ENCODE results near the gene CDR2L. TPM values are rescaled to one million over a fixed set of nuclear protein-coding genes. Genes with fewer than 3 reads are reported as not detected.

Gene CDR2L
- total RNA-seq, 4 donors from 2014 or later, result 7.4 to 80.7 (median 53.9) TPM

DNA sequence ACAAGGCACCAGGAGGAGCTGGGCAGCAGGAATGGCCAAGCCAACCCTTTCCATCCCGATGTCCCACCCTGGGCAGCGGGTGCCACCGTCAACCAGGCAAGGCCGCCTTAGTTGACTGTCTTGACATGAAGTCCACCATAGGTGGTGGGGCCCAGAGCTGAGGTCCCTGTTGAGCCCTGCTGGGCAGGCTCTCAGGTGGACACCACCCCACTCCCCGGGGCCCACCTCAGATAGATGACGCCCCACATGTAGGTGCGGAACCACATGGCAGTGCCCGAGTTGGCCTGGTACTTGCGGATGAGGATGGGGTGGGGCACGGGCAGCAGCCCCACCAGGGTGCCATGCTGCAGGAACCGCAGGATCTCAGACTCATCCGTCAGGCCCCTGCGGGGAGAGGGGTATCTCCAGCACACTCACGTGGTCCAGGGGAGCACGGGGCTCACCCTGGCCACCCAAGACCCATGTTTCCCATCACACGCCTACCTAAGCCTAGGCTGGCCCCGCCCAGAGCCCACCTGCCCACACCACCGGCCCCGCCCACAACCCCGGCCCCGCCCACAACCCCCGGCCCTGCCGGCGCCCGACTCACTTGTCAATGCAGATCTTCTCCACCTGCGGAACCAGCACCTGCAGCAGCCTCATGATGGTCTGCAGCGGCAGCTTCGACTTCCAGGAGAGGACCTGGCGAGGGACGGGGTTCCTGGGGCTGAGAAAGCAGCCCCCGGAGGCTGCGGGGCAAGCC, 35.6 kb upstream of the CDR2L start:
- no peaks in the 10 kb centered on the region for H3K36me3 ChIP-seq
- H3K27me3 ChIP-seq, result no peaks in the 10 kb centered on the region

GRCh38 chr17:74952431-74953133, 34.9 kb upstream of the CDR2L start:
- DNase-seq, result peak in 2 of 3 donors; percentile 80 to 82
- peak in 1 of 2 donors; percentile 31 for TF ChIP-seq POLR2A (IDR thresholded peaks at IDR 0.05)
- no peak for TF ChIP-seq CTCF (IDR thresholded peaks at IDR 0.05)
- no peaks in the 10 kb centered on the region for H3K36me3 ChIP-seq
- H3K4me3 ChIP-seq, result peak overlapping the region in 1 of 4 donors; percentile 25
- peak overlapping the region in 3 of 4 donors; percentile 75 to 93 (median 92) for H3K27ac ChIP-seq
- no peaks in the 10 kb centered on the region for H3K9me3 ChIP-seq
- peaks cover 0 to 30% (median 0%) of the 10 kb centered on the region in 4 donors for H3K4me1 ChIP-seq
- H3K27me3 ChIP-seq, result no peaks in the 10 kb centered on the region

More for the DNA sequence above, 35.6 kb upstream of the CDR2L start:
- DNase-seq, result no peak
- Histone ChIP-seq H3K9me3 (no peaks in the 10 kb centered on the region), H3K27ac (peak overlapping the region in 3 of 4 donors; percentile 75 to 93 (median 92)), H3K4me1 (peaks cover 0 to 30% (median 0%) of the 10 kb centered on the region in 4 donors), H3K4me3 (peak overlapping the region in 1 of 4 donors; percentile 22)
- no peak for TF ChIP-seq CTCF (IDR thresholded peaks at IDR 0.05)

DNA sequence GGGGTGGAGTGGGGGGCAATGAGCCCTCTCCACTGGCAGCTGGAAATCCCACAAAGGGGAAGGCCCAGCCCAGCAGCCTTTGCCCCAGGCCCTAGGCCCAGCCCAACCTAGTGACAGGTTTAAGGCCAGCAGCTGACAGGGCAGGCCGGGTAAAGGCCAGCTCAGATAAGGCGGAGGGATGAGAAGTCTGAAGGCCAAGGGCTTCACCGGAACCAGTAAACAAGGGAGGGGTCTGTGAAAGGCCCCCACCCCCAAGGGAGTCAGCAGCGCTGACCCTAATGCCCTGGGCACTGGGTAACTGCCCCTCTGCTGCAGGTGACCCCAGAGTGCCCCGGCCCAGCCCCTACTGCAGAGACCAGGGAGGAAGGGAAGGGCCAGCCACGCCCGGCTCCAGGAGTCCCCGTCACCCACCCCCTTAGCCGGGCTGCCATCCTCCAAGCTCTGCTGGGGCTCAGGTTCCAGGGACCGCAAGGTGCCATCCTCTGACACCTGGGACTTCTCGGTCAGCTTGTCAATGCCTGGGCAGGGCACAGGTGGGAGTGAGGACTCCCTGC, 34.2 kb upstream of the CDR2L start:
- TF ChIP-seq POLR2A (IDR thresholded peaks at IDR 0.05) (peak in 1 of 2 donors; percentile 19), CTCF (IDR thresholded peaks at IDR 0.05) (no peak)
- Histone ChIP-seq H3K27ac (peak overlapping the region in 3 of 4 donors; percentile 75 to 93 (median 92)), H3K36me3 (no peaks in the 10 kb centered on the region), H3K27me3 (no peaks in the 10 kb centered on the region), H3K9me3 (no peaks in the 10 kb centered on the region), H3K4me1 (peaks cover 0 to 30% (median 0%) of the 10 kb centered on the region in 4 donors), H3K4me3 (peak overlapping the region in 1 of 4 donors; percentile 25)
- peak in 2 of 3 donors; percentile 80 to 83 for DNase-seq

DNA sequence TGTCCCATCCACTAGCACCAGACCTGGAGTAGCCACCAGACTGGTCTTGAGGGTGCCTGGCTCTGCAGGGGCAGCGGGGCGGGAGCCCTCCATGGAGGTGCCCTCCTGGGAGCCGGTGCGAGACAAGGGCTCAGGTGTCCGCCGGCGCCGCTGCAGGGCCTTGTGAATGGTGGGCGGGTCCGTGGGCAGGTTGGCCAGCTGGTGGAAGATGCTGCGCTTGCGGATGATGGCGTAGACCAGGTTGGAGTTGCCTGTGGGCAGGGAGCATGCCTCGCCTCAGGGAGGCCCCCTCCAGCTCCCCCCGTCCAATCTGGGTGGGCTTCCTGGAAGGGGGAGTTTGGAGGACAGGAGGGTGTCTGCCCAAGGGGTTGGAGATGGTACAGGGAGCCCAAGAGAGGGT, 33.3 kb upstream of the CDR2L start:
- no peaks in the 10 kb centered on the region for H3K27me3 ChIP-seq
- no peaks in the 10 kb centered on the region for H3K9me3 ChIP-seq
- H3K4me1 ChIP-seq, result peaks cover 0 to 30% (median 0%) of the 10 kb centered on the region in 4 donors
- H3K27ac ChIP-seq, result peak overlapping the region in 3 of 4 donors; percentile 14 to 93 (median 92)
- DNase-seq, result no peak
- no peaks in the 10 kb centered on the region for H3K36me3 ChIP-seq
- H3K4me3 ChIP-seq, result no peak overlapping the region
- no peak for TF ChIP-seq POLR2A (IDR thresholded peaks at IDR 0.05)

DNA sequence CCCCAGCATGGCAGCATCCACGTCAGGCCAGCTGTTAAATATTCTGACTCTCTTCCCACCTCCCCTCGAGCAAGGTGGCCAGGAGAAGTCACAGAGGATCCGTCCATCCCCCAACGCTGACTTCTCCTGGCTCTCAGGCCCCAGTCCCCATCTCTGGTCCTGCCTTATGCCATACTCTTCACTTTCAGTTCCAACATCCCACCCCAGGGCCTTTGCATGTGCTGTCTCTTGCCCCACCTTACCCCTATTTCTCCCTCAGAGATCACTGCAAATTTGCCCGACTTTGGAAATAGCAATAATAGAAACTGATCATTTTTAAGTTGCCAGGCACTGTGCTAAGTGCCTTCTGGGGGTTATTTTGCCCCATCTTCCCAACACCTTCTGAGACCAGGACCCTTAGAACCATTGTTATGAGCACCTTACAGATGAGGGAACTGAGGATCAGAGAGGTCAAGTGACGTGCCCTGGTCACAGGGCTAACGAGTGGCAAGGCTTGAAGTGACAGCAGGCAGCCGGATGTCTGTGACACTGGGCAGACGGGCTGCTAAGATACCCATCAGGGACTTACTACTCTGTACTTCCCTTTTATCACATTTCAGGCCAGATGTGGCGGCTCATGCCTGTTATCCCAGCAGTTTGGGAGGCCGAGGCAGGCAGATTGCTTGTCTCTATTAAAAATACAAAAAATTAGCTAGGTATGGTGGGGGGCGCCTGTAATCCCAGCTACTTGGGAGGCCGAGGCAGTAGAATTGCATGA, 32.6 kb upstream of the CDR2L start:
- Histone ChIP-seq H3K27me3 (no peaks in the 10 kb centered on the region), H3K9me3 (no peaks in the 10 kb centered on the region), H3K4me3 (no peak overlapping the region), H3K4me1 (peaks cover 0 to 30% (median 0%) of the 10 kb centered on the region in 4 donors), H3K27ac (peak overlapping the region in 1 of 4 donors; percentile 93), H3K36me3 (no peaks in the 10 kb centered on the region)
- no peak for DNase-seq
- TF ChIP-seq POLR2A (IDR thresholded peaks at IDR 0.05), result no peak
- TF ChIP-seq CTCF (IDR thresholded peaks at IDR 0.05), result no peak
